H1 (cell line): ENCODE measurements around the gene PACC1. TPM values are rescaled to one million over a fixed set of nuclear protein-coding genes. Genes with fewer than 3 reads are reported as not detected.
A peak's percentile ranks its signal among the peaks of the same experiment; 100 is the strongest.

Experiments
- CTCF ChIA-PET: fragments of 300-600 bp; sonication (Branson Sonifier 250); formaldehyde crosslinking; loops from one replicate; lab custom pipeline; 2021; ENCODE audit not compliant: partially characterized antibody; lab: Charles Lee
- POLR2A ChIA-PET: fragments of 300-600 bp; sonication (Branson Sonifier 250); formaldehyde crosslinking; loops from one replicate; lab custom pipeline; 2021; ENCODE audit warnings: inconsistent platforms; ENCODE audit not compliant: partially characterized antibody; lab: Charles Lee
- DNase-seq, 2 experiments: peaks; one replicate each; pipeline versions ENCODE4 v3.0.0 to v3.0.0-alpha.2; 2010 to 2022; ENCODE audit warnings: low spot score in 2 of 2, low read depth in 1 of 2, mixed read lengths in 1 of 2
- FAIRE-seq: peaks from 2 replicates; lab custom pipeline; 2011; peaks lifted over from hg19 to GRCh38; lab: Jason Lieb, UNC
- H2AFZ ChIP-seq: 2 replicates; pipeline ENCODE4 v1.8.1; 2012; ENCODE audit warnings: low read length, inconsistent platforms
- H2AK5ac ChIP-seq: 2 replicates; pipeline ENCODE4 v1.6.1; 2013; ENCODE audit warnings: low read depth, low read length
- H2BK120ac ChIP-seq: replicated peaks from 2 replicates; pipeline ENCODE3; 2013; ENCODE audit warnings: low read depth, low read length, inconsistent platforms
- H2BK12ac ChIP-seq: 2 replicates; pipeline ENCODE4 v1.6.1; 2013; ENCODE audit warnings: low read depth, low read length
- H2BK15ac ChIP-seq: 2 replicates; pipeline ENCODE4 v1.6.1; 2013; ENCODE audit warnings: low read length
- H2BK20ac ChIP-seq: 2 replicates; pipeline ENCODE4 v1.6.1; 2013; ENCODE audit warnings: low read length
- H2BK5ac ChIP-seq: 2 replicates; pipeline ENCODE4 v1.6.1; 2013; ENCODE audit warnings: low read depth, low read length
- H3K14ac ChIP-seq: 2 replicates; pipeline ENCODE4 v1.6.1; 2013; ENCODE audit warnings: inconsistent platforms; ENCODE audit not compliant: insufficient read length
- H3K18ac ChIP-seq: 2 replicates; pipeline ENCODE4 v1.6.1; 2013; ENCODE audit warnings: low read length; ENCODE audit errors: extremely low read depth
- H3K23ac ChIP-seq: 2 replicates; pipeline ENCODE4 v1.6.1; 2013; ENCODE audit warnings: inconsistent platforms; ENCODE audit not compliant: insufficient read length
- H3K23me2 ChIP-seq: 2 replicates; pipeline ENCODE4 v1.6.1; 2013; ENCODE audit warnings: low read depth, low read length
- H3K27ac ChIP-seq: 2 replicates; pipeline ENCODE4 v1.6.1; 2011; ENCODE audit warnings: low read depth, low read length, inconsistent platforms
- H3K27me3 ChIP-seq, 4 experiments: replicated peaks in 1 of 4; 1 replicate in 1 of 4; 2 replicates in 3 of 4; pipeline versions ENCODE4 v1.6.1 to v1.8.1; 2011 to 2013; ENCODE audit warnings: low read length in 3 of 4, mild to moderate bottlenecking in 3 of 4, inconsistent platforms in 2 of 4, mixed read lengths in 2 of 4, moderate library complexity in 1 of 4; ENCODE audit not compliant: control insufficient read depth in 3 of 4, insufficient read depth in 3 of 4; ENCODE audit errors: extremely low read depth in 1 of 4
- H3K36me3 ChIP-seq, 4 experiments: 2 replicates each; pipeline versions ENCODE4 v1.6.1 to v1.8.1; 2011 to 2013; ENCODE audit warnings: mild to moderate bottlenecking in 4 of 4, low read length in 3 of 4, moderate library complexity in 2 of 4, control low read depth in 1 of 4, inconsistent platforms in 1 of 4; ENCODE audit not compliant: insufficient read depth in 4 of 4, control insufficient read depth in 2 of 4
- H3K4ac ChIP-seq: replicated peaks from 2 replicates; pipeline ENCODE3; 2013; ENCODE audit warnings: low read length, low read depth, mixed read lengths, inconsistent platforms; ENCODE audit not compliant: insufficient read length
- H3K4me1 ChIP-seq, 4 experiments: replicated peaks in 1 of 4; 1 replicate in 1 of 4; 2 replicates in 3 of 4; pipeline versions ENCODE4 v1.6.1 to v1.8.1; 2011 to 2013; ENCODE audit warnings: low read length in 3 of 4, inconsistent platforms in 2 of 4, mixed read lengths in 1 of 4; ENCODE audit not compliant: insufficient read depth in 4 of 4, control insufficient read depth in 3 of 4
- H3K4me2 ChIP-seq, 2 experiments: 2 replicates each; pipeline versions ENCODE4 v1.6.1 to v1.8.1; 2011 to 2013; ENCODE audit warnings: low read depth in 2 of 2, low read length in 2 of 2, control low read depth in 1 of 2, inconsistent platforms in 1 of 2, mild to moderate bottlenecking in 1 of 2; ENCODE audit not compliant: insufficient read depth in 1 of 2
- H3K4me3 ChIP-seq, 4 experiments: fragments of 200-600, 300-600 bp in 1 of 4; sonication (generic), shearing (Covaris generic), sonication (Bioruptor Twin) in 1 of 4; 2 replicates each; pipeline versions ENCODE4 v1.5.1 to v1.8.1; 2011 to 2016; ENCODE audit warnings: low read length in 4 of 4, low read depth in 3 of 4, control low read depth in 2 of 4, inconsistent platforms in 2 of 4, mild to moderate bottlenecking in 2 of 4, mixed read lengths in 1 of 4, moderate library complexity in 1 of 4; ENCODE audit not compliant: insufficient read depth in 2 of 4; ENCODE audit errors: extremely low read depth in 1 of 4
- H3K56ac ChIP-seq: replicated peaks from 2 replicates; pipeline ENCODE3; 2013; ENCODE audit warnings: low read depth, mild to moderate bottlenecking, mixed read lengths, low read length, inconsistent platforms; ENCODE audit not compliant: insufficient read length
- H3K79me1 ChIP-seq: 2 replicates; pipeline ENCODE4 v1.6.1; 2013; ENCODE audit warnings: low read depth, low read length, control low read depth
- H3K79me2 ChIP-seq, 2 experiments: 2 replicates each; pipeline versions ENCODE4 v1.6.1 to v1.8.1; 2012 to 2013; ENCODE audit warnings: low read length in 2 of 2, mild to moderate bottlenecking in 2 of 2, inconsistent platforms in 1 of 2; ENCODE audit not compliant: insufficient read depth in 2 of 2, control insufficient read depth in 1 of 2
- H3K9ac ChIP-seq, 4 experiments: replicated peaks in 1 of 4; 1 replicate in 1 of 4; 2 replicates in 3 of 4; pipeline versions ENCODE4 v1.6.1 to v1.8.1; 2011 to 2013; ENCODE audit warnings: low read depth in 3 of 4, low read length in 3 of 4, control low read depth in 2 of 4, mild to moderate bottlenecking in 2 of 4, moderate library complexity in 2 of 4, inconsistent platforms in 1 of 4; ENCODE audit errors: extremely low read depth in 1 of 4
- H3K9me3 ChIP-seq, 2 experiments: 2 replicates each; pipeline versions ENCODE4 v1.6.1 to v1.8.1; 2012 to 2013; ENCODE audit warnings: mild to moderate bottlenecking in 2 of 2, moderate library complexity in 2 of 2, control low read depth in 1 of 2, inconsistent platforms in 1 of 2, low read depth in 1 of 2, low read length in 1 of 2, mixed read lengths in 1 of 2; ENCODE audit not compliant: insufficient read depth in 2 of 2
- H4K20me1 ChIP-seq, 2 experiments: replicated peaks in 1 of 2; 2 replicates each; pipeline versions ENCODE3 to v1.8.1; 2011 to 2013; ENCODE audit warnings: inconsistent platforms in 2 of 2, low read length in 2 of 2, mild to moderate bottlenecking in 1 of 2; ENCODE audit not compliant: insufficient read depth in 2 of 2, control insufficient read depth in 1 of 2
- H4K5ac ChIP-seq: 2 replicates; pipeline ENCODE4 v1.6.1; 2013; ENCODE audit warnings: low read length, low read depth, mixed read lengths, inconsistent platforms; ENCODE audit not compliant: insufficient read length
- H4K8ac ChIP-seq: 2 replicates; pipeline ENCODE4 v1.8.0; 2013; ENCODE audit warnings: mild to moderate bottlenecking, moderate library complexity, low read length, inconsistent platforms; ENCODE audit not compliant: insufficient read depth; ENCODE audit errors: extremely low read depth
- H4K91ac ChIP-seq: replicated peaks from 2 replicates; pipeline ENCODE3; 2013; ENCODE audit warnings: low read length, mixed read lengths, inconsistent platforms; ENCODE audit not compliant: insufficient read length
- MAFK ChIP-seq: IDR thresholded peaks from 2 replicates; pipeline ENCODE4 v1.6.1; 2012; ENCODE audit warnings: low read depth, mild to moderate bottlenecking, improper control_type of control experiment, low read length
- SP4 ChIP-seq: IDR thresholded peaks from 2 replicates; pipeline ENCODE4 v1.6.1; 2012; ENCODE audit warnings: low read length, inconsistent platforms
- WGBS, 2 experiments: shearing (Covaris generic) in 1 of 2; methylation state at CpG; one replicate each; pipeline versions ENCODE4 v1.1.6 to v1.1.7; 2013 to 2015; ENCODE audit warnings: low lambda C conversion rate in 2 of 2, mixed read lengths in 2 of 2, inconsistent platforms in 1 of 2, low coverage in 1 of 2, missing lambda C conversion rate in 1 of 2; ENCODE audit not compliant: insufficient replicate concordance in 2 of 2, insufficient coverage in 1 of 2, insufficient read length in 1 of 2; ENCODE audit errors: extremely low coverage in 1 of 2, missing lambda C conversion rate in 1 of 2; 5-methylcytosine and 5-hydroxymethylcytosine counted together
- polyA plus RNA-seq, 7 experiments: library from polyadenylated mRNA; depleted of rRNA in 3 of 7; stranded (reverse) in 5 of 7; unstranded in 2 of 7; fragments of >200 nt in 5 of 7; fragments of 200-250 nt in 2 of 7; gene quantifications; 1 replicate in 5 of 7; 2 replicates in 1 of 7; 4 replicates in 1 of 7; pipeline versions ENCODE4 v1.2.1 to v1.2.3, GENCODE V29; 2011 to 2013; ENCODE audit warnings: missing spikeins in 2 of 7, mixed read lengths in 2 of 7
- total RNA-seq: library from RNA; stranded (reverse); fragmentation: NEBNext Ultra II Directional; extraction: Animal tissue kit (Norgen Biotek cat#: 25700); gene quantifications from 2 replicates; pipeline ENCODE4 v1.2.1, GENCODE V29; 2021

The PACC1 gene
- total and polyA plus RNA-seq, 2 of the 8 experiments (the other 6 are each of a cell fraction or from before 2014, with no cell fraction given), result 18.8 to 23.5 TPM

- H2BK15ac ChIP-seq, result no peak overlapping the region
- H3K23ac ChIP-seq, result no peak overlapping the region
- H3K9ac ChIP-seq, result no peak overlapping the region
- H3K36me3 ChIP-seq, result peaks cover 0 to 6% (median 2%) of the 10 kb centered on the region in 4 experiments; a peak in 2 of 8 replicates
- H3K9me3 ChIP-seq, result no peaks in the 10 kb centered on the region
- H3K27me3 ChIP-seq, result no peaks in the 10 kb centered on the region
- H2BK5ac ChIP-seq, result no peak overlapping the region
- no peak overlapping the region for H4K91ac ChIP-seq
- H3K18ac ChIP-seq, result no peak overlapping the region
- H4K20me1 ChIP-seq, result no peaks in the 10 kb centered on the region
- no peak overlapping the region for H2BK120ac ChIP-seq
- TF ChIP-seq MAFK (peak; percentile 15; the same call in 1 of the 2 replicates), SP4 (no peak)
- H4K8ac ChIP-seq, result no peak overlapping the region; the same call in 1 of the 2 replicates
- H2BK20ac ChIP-seq, result no peak overlapping the region
- H3K14ac ChIP-seq, result no peak overlapping the region
- FAIRE-seq (no peak), DNase-seq (no peak)
- no peak overlapping the region for H2BK12ac ChIP-seq
- H3K4me2 ChIP-seq, result no peak overlapping the region
- 92% methylated on average over 2 of the region's 2 CpGs; no CpG with 5 or more reads in 1 of the 2 experiments for WGBS, 2 experiments
- no peak overlapping the region for H3K56ac ChIP-seq
- no peak overlapping the region for H3K4me3 ChIP-seq
- ChIA-PET POLR2A (no interaction called here), CTCF (interaction anchor here (0.9 to 1.5 kb wide), 4 partner anchors 13 to 421 kb away, joined by 3 to 4 read pairs (median 4); no protein-coding TSS in a partner anchor)
- no peaks in the 10 kb centered on the region for H3K4me1 ChIP-seq
- H4K5ac ChIP-seq, result no peak overlapping the region
- H3K79me1 ChIP-seq, result no peaks in the 10 kb centered on the region
- no peak overlapping the region for H3K27ac ChIP-seq
- H3K23me2 ChIP-seq, result no peaks in the 10 kb centered on the region; the same call in 1 of the 2 replicates
- peaks cover 0 to 13% of the 10 kb centered on the region in 2 experiments; a peak in 2 of 4 replicates for H3K79me2 ChIP-seq
- no peak overlapping the region for H2AK5ac ChIP-seq
- no peak overlapping the region for H3K4ac ChIP-seq
- H2AFZ ChIP-seq, result no peak overlapping the region
Observed at GRCh38 chr1:212329105-212329504, 85.6 kb downstream of the PACC1 start.
